Erythroblast (primary cell): ENCODE data around the gene PMEL.
A peak's percentile ranks its signal among the peaks of the same experiment; 100 is the strongest.
"Not testable (repeated sequence)": the region's sequence is repeated elsewhere in the genome, so short reads cannot be mapped to it uniquely, and the experiment has no call there.

Experiments used
- DNase-seq, 2 experiments: peaks; one replicate each; lab custom pipeline; 2025; lab: John Stamatoyannopoulos, UW
- GATA1 ChIP-seq: IDR thresholded peaks from 2 replicates; pipeline ENCODE4 v1.6.1; 2011; ENCODE audit warnings: low read depth, mild to moderate bottlenecking, control low read depth, low read length, moderate library complexity
- POLR2A ChIP-seq: IDR thresholded peaks from 2 replicates; pipeline ENCODE4 v1.6.1; 2011; ENCODE audit warnings: mild to moderate bottlenecking, low read length

Gene PMEL

DNA sequence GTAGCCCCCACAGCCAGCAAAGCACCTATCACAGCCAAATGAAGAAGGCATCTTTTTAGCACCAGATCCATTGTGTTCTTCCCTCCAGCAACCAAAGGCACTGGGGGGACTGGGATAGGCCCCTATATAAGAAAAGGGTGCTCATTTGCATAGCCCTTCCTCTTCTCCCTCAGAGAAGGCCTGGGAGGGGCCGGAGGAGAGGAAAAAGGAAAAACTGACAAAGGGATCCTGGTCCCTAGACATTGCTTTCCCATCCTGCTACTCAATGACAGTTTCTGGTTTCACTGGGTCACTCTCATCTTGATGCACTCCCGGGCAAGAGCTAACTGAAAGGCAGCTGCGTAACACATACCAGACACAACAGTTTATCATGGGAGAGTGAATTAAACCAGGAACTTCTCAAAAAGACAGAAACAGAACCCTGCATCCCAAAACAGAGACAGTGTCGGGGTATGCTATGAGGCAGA is at the start of gene PMEL:
Gene PMEL (minus strand): TSS at position 102 of the 467 bp plus-strand sequence. CDS start 31 bp downstream, at position 71.
- DNase-seq, result no peak
- TF ChIP-seq GATA1 (no peak), POLR2A (no peak)

DNA sequence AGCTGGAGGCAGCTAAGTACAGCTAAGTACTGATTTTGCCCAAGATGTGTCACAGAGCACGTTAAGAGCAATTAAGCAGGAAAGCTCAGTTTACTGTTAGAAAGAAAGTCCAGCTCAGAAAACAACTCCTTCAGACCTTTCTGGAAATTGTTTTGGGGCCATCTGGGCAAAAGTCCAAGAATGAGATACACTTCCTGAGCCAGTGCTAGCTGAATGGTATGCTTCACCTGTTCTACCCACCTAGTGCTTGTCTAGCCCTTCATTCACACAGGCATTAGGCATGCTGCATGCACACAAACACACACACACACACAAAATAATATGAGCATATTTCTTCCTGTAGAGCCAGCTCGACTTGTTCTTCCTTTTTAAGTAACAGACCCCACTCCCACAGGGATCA is 48.4 kb upstream of the PMEL start:
- DNase-seq, result no peak
- no peak for TF ChIP-seq GATA1
- no peak for TF ChIP-seq POLR2A

DNA sequence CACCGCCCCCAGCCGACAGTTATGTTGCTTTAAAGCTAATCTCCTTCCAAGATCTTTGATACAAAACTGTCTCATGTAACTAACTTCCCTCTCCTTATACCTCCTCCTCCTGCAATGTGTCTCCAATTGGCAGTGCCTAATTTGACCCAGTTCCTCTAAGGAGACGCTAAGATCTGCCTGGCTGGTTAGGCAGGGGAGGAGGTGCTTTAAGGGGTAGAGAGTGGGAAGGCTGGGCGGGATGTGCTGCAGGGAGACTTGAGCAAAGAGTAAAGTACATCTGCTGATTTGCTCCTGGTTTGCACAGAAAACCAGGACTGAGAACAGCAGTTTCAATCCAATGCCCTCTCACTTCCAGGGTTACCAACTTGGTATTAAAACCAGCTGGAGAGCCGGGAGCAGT is 47.6 kb upstream of the PMEL start:
- TF ChIP-seq GATA1 (no peak), POLR2A (no peak)
- no peak for DNase-seq

DNA sequence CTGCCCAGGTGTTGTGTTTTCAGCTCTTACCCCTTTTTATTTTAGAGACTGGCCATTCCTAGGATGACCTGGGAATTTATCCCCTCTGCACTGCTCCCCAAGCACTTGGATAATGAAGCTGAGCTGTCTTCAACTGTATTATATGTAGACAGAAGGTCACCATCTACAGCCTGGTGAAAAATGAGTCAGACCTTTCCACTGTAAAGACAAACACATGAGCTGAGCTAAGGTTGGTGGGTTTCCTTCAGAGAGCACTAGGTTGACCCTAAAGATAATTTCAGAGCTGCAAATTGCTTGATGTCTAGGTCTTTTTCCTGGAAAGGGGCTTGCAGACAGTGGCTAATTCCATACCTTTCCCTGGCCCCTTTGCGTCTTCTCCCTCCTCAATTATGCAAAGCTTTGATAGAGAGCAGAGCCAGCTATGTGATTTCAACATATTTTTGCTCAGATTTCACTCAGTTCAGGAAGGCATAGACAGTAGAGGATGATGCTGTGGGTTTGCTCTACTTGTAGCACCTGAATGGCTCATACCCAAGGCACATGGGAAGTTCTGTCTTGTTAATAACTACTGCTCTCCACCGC is 45.8 kb upstream of the PMEL start:
- no peak for DNase-seq
- TF ChIP-seq GATA1 (no peak), POLR2A (no peak)

DNA sequence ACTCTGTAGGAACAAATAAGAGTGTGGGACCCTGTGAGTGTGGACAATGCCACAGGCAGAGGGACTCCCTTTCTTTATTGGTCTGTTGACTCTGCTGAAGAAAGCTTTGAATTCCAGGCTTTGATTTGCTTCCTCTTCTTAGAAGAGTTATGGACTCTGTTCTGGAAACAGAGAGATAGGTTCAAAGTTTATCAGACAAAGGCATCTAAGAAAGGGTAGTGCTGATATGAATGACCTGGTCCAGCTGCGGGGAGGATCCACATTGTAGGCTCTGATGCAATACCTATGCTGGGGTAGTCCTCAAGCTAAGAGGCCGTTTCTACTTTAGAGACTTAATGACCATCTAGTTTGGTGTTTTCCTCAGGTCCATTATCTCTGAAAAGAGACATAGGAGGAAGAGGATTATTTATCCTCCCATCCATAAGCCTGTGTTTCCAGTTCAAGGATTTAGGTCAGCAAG is 44.3 kb upstream of the PMEL start:
- DNase-seq, result peak; percentile 24 to 41
- no peak for TF ChIP-seq POLR2A
- TF ChIP-seq GATA1, result no peak

DNA sequence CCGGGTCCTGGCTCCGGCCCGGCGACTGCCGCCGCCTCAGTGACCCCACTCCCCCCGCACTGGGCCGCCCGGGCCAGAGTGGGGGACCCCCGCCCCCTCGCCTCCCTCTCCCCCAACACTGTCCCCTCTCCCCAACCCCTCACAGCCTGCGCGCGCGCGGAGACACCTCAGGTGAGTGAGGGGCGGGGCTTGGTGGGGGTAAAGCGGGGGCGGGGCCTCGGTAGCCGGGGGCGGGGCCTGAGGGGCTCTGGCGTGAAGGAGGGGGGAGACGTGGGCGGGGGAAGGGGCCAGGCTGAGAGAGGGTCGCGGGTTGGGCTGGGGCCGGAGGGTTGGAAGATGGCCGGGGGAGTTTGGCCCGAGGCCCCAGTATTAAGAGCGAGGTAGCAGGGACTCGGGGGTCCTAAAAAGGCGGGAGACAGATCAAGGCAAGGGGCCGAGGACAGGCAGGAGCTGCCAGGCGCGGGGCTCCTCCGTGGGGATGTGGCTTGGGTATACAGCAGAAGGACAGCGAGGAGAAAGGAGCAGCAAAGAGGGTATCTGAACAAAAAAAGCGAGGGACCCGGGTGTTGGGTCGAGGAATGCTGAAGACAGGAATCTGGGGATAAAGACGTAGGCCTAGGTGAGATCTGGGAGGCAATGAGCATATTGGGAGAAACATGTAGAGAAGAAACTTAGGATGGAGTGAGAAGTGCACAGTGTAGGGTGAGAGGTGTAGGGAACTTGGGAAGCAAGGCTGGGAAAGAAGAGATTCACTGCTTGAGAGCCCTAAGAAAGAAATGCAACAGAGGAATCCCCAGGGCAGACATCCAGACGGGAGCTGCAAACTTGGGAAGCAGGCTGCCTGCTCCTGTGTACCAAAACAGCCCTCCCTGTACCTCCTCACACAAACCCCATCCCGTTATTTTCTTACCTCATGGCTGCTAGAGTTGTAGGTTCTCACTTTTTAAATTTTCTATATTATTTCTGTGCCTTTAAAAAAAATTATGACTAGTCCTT is 42.0 kb upstream of the PMEL start:
- no peak for TF ChIP-seq GATA1
- DNase-seq, result peak; percentile 64 to 70

DNA sequence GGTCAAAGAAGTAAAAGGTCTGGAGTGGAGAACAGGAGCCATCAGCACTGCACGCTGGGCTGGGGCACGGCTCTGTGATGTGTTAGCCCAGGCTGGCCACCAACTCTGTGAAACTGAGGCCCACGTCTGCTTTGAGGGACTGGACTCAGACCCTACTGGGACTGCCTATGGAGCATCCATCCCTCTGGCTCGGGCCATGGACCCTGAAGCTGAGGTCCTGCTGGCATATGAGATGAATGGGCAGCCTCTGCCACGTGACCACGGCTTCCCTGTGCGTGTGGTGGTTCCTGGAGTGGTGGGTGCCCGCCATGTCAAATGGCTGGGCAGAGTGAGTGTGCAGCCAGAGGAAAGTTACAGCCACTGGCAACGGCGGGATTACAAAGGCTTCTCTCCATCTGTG is 38.4 kb upstream of the PMEL start:
- TF ChIP-seq GATA1 (no peak), POLR2A (no peak)
- DNase-seq, result no peak

DNA sequence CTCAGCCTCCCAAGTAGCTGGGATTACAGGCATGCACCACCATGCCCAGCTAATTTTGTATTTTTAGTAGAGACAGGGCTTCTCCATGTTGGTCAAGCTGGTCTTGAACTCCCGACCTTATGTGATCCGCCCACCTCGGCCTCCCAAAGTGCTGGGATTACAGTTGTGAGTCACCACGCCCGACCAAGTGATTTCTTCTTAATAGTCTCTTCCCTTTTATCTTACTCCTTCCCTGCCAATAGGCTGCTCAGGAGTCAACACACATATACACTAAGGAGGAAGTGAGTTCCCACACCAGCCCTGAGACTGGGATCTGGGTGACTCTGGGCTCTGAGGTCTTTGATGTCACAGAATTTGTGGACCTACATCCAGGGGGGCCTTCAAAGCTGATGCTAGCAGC is 37.5 kb upstream of the PMEL start:
- DNase-seq, result not testable (repeated sequence)

DNA sequence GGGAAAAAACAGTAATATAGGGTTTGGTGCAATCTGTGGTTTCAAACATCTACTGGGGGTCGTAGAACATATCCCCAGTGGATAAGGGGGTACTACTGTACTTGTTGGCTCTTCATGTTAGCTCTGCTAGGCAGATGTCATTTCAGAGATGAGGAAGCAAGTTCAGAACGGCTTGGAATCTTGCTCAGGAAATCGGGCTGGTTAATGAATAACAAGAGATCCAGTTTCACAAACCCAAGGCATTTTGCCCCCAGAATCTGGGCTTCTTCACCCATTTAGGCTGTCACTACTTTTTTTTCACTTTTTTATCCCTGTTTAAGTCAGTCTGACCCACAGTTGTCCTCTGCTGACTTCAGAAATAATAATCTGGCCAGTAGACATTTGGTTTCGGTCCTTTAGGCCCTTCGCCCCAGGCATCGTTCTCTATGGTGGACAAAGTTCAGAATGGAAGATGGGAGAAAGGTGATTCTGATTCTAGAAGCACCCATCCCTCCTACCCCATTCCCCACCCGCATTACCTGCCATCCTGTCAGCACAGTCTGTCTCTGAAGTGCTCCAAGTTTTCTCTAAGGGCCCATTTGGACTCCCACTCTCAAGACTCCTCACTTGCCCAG is 35.8 kb upstream of the PMEL start:
- no peak for DNase-seq
- TF ChIP-seq GATA1, result no peak
- no peak for TF ChIP-seq POLR2A

DNA sequence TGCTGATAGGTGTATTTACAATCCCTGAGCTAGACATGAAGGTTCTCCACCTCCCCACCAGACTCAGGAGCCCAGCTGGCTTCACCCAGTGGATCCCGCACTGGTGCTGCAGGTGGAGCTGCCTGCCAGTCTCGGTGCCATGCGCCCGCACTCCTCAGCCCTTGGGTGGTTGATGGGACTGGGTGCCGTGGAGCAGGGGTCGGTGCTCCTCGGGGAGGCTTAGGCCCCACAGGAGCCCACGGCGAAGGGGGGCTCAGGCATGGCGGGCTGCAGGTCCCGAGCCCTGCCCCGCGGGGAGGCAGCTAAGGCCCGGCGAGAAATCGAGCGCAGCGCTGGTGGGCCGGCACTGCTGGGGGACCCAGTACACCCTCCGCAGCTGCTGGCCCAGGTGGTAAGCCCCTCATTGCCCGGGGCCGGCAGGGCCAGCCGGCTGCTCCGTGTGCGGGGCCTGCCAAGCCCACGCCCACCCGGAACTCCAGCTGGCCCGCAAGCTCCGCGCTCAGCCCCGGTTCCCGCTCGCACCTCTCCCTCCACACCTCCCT is 34.2 kb upstream of the PMEL start:
- DNase-seq, result not testable (repeated sequence)

DNA sequence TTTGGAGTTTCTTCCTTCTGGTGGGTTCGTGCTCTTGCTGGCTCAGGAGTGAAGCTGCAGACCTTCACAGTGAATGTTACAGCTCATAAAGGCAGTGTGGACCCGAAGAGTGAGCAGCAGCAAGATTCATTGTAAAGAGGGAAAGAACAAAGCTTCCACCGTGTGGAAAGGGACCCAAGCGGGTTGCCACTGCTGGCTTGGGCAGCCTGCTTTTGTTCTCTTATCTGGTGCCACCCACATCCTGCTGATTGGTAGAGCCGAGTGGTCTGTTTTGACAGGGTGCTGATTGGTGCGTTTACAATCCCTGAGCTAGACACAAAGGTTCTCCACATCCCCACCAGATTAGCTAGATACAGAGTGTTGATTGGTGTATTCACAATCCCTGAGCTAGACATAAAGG is 33.7 kb upstream of the PMEL start:
- not testable (repeated sequence) for DNase-seq
- peak; percentile 28 for TF ChIP-seq POLR2A

DNA sequence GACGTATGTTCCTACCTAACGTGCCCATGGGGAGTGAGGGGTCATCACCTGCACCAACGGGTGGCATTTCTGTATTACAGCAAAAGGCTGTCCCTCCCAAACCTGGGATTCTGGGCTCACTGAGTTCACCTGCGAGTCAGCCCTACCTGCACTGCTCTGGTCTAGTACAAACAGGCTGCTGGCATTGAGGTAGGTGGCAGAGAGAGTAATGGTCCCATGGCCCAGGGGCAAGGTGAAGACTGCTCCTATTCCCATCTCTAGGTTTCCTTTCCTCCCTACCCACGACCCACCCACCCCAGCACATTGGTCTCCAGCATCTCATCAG is 31.7 kb upstream of the PMEL start:
- TF ChIP-seq POLR2A (no peak), GATA1 (no peak)
- no peak for DNase-seq

DNA sequence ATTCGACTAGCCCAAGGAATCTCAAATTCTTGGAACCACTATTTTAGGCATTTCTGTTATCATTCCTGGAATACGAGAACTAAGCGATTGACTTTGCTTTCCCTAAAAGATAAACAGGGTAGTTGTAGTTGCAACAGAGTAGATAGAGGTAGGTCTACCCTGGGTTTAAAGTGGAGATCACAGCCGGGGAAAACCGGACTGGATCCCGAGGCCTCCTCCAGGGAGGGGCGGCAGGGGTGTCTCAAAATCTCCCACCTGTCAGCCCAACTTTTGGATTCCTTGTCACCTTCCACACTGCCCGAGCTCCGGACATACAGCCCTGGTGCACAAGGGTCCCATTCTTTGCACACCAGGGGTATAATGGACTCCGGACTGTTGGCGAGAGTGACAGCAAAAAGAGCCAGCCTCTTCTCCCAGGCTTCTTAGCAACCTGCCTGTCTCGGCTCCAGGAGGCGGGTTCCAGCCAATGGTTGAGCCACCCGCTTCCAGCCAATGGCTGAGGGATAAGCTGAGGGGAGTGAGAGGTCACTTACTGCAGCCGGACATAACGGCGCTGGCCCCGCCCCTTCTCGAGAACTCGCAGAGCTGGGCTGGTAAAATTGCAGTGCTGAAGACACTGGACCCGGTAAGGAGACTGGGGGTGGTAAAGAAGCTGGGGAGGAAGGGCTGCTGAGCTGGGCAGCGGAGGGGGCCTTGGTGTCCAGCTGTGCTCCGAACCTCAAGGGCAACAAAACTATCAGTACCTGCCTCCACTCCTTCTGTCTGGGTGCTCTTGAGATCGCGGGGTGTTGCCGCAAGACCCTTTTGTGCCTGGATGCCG is 31.1 kb upstream of the PMEL start, which contains the start of gene SUOX:
Gene SUOX (plus strand): TSS at position 562 of the 820 bp plus-strand sequence. CDS start 4,946 bp downstream, outside the sequence.
- DNase-seq, result peak; percentile 92 to 95

More for the DNA sequence above, 31.1 kb upstream of the PMEL start, which contains the start of gene SUOX:
- TF ChIP-seq POLR2A, result peak; percentile 69
- no peak for TF ChIP-seq GATA1
